Uterus (tissue), 2 donors: ENCODE measurements around the gene KCNQ2.

Experiments used
- CTCF ChIP-seq, 4 experiments: fragments of 200-600 bp in 2 of 4; fragments of 450-650 bp in 2 of 4; sonication (generic) in 2 of 4; IDR thresholded peaks; one replicate each; pipeline ENCODE4 v1.5.1; 2016 to 2019; ENCODE audit warnings: antibody characterized with exemption in 4 of 4, mild to moderate bottlenecking in 2 of 4, moderate library complexity in 1 of 4
- POLR2A ChIP-seq, 2 donors: fragments of 450-650 bp; IDR thresholded peaks; one replicate each; pipeline ENCODE4 v1.6.1; 2016; ENCODE audit warnings: antibody characterized with exemption in 2 of 2, mild to moderate bottlenecking in 1 of 2, moderate library complexity in 1 of 2

DNA sequence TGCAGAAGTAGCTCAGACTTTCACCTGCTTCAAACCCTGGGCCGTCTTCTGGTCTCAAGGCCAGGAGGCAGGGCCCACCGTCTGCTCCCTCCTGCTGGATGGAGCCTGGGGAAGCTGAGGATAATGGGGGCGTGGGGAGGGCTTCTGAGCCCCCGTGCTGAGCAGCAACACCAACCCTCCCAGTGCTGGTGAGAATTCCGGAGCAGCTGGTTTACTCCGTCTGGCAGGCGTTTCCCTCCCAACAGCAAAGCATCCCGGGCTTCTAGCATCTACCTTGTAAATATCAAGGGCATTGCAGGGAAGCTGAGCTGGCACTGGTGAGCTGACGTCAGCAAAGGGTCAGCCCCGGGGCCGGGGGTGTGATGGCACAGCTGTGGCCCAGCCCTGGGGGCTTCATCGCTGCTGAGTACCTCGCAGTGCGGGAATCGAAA, 94.5 kb downstream of the KCNQ2 start:
- TF ChIP-seq CTCF (IDR thresholded peaks at IDR 0.05), result no peak
- no peak for TF ChIP-seq POLR2A (IDR thresholded peaks at IDR 0.05)
